Lower leg skin (tissue), 3 donors: ENCODE measurements around the gene FAM174C.

Experiments
- POLR2A ChIP-seq, 2 donors: fragments of 450-650 bp; IDR thresholded peaks; one replicate each; pipeline ENCODE4 v1.6.1; 2016 to 2017; ENCODE audit warnings: antibody characterized with exemption in 2 of 2, mild to moderate bottlenecking in 1 of 2, moderate library complexity in 1 of 2
- TF ChIP-seq, protein P1 (sequence below), 3 donors: fragments of 450-650 bp; IDR thresholded peaks; one replicate each; pipeline ENCODE4 v1.5.1; 2016; ENCODE audit warnings: antibody characterized with exemption in 3 of 3, mild to moderate bottlenecking in 3 of 3, moderate library complexity in 2 of 3

DNA sequence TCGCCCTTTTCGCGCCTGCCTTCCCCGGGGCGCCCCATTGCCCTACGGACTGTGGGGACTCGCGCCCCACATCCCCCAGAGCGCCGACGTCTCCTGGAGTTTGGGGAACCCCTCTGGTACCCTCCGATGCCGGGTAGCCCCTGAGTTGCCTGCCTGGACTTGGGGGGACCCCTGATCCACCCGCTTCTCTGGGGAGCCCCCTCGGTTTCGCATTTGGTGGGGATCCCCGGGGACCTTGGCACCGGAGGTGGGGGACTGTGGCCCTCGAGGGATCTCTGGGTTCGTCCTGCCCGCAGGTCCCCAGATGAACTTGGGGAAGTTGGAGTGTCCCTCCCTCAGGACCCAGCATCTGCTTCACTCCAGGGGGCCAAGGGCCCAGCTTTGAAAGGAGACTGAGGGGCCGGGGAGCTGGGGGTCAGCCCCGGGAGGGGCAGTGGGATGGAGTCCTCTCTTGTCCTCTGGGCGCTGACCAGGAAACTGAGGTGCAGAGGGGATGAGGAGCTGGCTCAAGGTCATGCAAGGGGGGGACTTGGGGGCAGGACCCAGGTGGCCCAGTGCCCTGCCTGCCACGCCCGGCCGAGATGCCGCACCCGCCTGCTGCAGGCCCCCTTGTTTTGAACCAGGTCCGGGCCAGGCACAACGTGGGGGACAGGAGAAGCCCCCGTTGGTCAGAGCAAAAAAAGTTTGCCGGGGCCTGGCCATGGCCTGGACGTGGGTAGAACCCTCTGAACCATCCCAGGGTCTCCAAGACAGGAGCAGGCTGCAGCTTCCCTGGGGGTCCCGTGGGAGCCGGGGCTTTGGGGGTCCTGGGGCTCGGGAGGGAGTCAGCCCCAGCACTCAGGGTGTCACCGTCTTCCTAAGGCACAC lies 11.4 kb downstream of the FAM174C start:
- TF ChIP-seq, protein P1, sequence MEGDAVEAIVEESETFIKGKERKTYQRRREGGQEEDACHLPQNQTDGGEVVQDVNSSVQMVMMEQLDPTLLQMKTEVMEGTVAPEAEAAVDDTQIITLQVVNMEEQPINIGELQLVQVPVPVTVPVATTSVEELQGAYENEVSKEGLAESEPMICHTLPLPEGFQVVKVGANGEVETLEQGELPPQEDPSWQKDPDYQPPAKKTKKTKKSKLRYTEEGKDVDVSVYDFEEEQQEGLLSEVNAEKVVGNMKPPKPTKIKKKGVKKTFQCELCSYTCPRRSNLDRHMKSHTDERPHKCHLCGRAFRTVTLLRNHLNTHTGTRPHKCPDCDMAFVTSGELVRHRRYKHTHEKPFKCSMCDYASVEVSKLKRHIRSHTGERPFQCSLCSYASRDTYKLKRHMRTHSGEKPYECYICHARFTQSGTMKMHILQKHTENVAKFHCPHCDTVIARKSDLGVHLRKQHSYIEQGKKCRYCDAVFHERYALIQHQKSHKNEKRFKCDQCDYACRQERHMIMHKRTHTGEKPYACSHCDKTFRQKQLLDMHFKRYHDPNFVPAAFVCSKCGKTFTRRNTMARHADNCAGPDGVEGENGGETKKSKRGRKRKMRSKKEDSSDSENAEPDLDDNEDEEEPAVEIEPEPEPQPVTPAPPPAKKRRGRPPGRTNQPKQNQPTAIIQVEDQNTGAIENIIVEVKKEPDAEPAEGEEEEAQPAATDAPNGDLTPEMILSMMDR (IDR thresholded peaks at IDR 0.05) = no peak
- no peak for TF ChIP-seq POLR2A (IDR thresholded peaks at IDR 0.05)
